HUES6 (cell line): ENCODE data around the gene DSN1.

Source experiments
- H3K27ac ChIP-seq: 2 replicates; pipeline ENCODE4 v1.7.0; 2013; ENCODE audit warnings: low read depth, mild to moderate bottlenecking, low read length, inconsistent platforms
- H3K27me3 ChIP-seq: 2 replicates; pipeline ENCODE4 v1.6.1; 2013; ENCODE audit warnings: low read length; ENCODE audit not compliant: control insufficient read depth, insufficient read depth
- H3K36me3 ChIP-seq: 2 replicates; pipeline ENCODE4 v1.6.1; 2013; ENCODE audit warnings: low read length; ENCODE audit not compliant: control insufficient read depth, insufficient read depth
- H3K4me1 ChIP-seq: 2 replicates; pipeline ENCODE4 v1.6.1; 2013; ENCODE audit warnings: low read length; ENCODE audit not compliant: control insufficient read depth, insufficient read depth
- H3K4me3 ChIP-seq: 2 replicates; pipeline ENCODE4 v1.5.1; 2013; ENCODE audit warnings: low read depth, low read length
- H3K9ac ChIP-seq: one replicate; pipeline ENCODE4 v1.6.1; 2013; ENCODE audit warnings: mild to moderate bottlenecking, low read length
- H3K9me3 ChIP-seq: 2 replicates; pipeline ENCODE4 v1.6.1; 2013; ENCODE audit warnings: low read depth, low read length; ENCODE audit not compliant: control insufficient read depth, insufficient read depth

The DSN1 gene

DNA sequence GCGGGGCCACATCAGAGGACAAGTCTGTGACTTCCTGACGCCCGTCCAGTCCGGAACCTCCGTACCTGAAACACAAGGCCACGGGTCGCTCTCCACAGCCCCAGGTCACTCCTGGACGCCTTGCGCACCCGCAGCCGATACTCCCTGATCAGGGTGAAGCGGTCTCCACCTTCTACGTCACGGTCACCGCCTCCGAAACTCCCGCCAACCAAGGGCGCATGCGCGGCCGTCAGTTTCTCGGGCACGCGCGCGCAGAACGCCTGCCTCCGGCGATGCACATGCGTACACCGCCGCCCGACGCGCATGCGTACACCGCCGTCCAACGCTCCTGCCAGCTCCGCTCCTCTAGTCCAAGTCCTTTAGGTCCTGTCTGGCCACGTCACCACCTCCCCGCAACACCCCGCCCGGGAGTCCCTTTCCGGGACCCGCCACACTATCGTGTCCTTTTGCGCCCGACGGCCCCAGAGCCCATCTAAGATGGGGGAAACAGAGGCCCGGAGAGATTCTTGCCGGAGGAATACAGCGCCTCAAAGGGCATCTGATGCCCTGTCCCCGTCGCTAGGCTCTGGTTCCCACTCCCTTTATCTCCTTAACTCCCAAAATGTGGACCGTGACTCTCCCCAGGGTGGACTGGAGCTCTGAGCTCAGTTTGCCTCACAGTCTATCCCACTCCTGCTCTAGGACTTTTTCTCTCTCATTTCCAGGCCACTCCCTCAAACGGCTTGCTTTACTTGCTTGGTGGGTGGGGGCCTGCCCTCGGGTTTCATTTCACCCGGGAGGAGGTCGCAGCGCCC, at the start of gene DSN1:
Gene DSN1, minus strand, starts transcription at position 167 of the 794 bp plus-strand sequence. CDS start 2,305 bp downstream, outside the sequence.
- no peaks in the 10 kb centered on the region for H3K9me3 ChIP-seq
- no peaks in the 10 kb centered on the region for H3K27me3 ChIP-seq
- peaks cover 7% of the 10 kb centered on the region; the same call in 1 of the 2 replicates for H3K4me1 ChIP-seq
- H3K27ac ChIP-seq: peak within 1 kb of the TSS; percentile 94
- H3K36me3 ChIP-seq: peaks cover 25% of the 10 kb centered on the region
- H3K4me3 ChIP-seq: peak within 1 kb of the TSS; percentile 72
- H3K9ac ChIP-seq: peak within 1 kb of the TSS; percentile 95

- H3K4me3 ChIP-seq: no peak overlapping the region
- peaks cover 38% of the 10 kb centered on the region for H3K36me3 ChIP-seq
- no peak overlapping the region for H3K9ac ChIP-seq
- no peaks in the 10 kb centered on the region for H3K9me3 ChIP-seq
- H3K27ac ChIP-seq: no peak overlapping the region
- peaks cover 29% of the 10 kb centered on the region for H3K4me1 ChIP-seq
- no peaks in the 10 kb centered on the region for H3K27me3 ChIP-seq
Measured at GRCh38 chr20:36823121-36823520, 49.6 kb upstream of the DSN1 start.

DNA sequence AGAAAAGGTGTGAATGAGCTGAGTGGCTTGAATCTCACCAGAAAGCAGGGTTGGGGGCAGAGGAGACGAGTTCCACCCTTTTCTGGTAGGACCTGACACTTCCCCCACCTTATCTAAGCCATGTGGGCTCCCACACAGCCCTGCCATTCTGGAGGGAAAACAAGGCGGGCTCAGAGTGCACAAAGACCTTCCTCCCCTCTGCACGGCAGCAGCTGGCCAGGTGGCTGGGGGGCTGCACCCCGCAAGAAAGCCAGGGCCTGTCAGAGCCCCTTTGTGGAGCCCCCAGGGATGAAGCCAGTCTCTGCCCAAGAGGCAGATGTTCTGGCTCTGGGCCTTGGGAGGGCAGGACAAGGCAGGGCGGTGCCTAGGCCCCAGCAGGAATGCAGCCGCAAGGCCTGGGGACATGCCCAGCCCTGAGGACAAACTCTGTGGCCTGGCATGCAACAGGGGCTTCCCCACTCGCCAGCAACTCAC, 48.4 kb upstream of the DSN1 start:
- peaks cover 36% of the 10 kb centered on the region for H3K36me3 ChIP-seq
- peak overlapping the region; percentile 61; the same call in 1 of the 2 replicates for H3K27ac ChIP-seq
- no peak overlapping the region for H3K4me3 ChIP-seq
- H3K9ac ChIP-seq: peak overlapping the region; percentile 34
- no peaks in the 10 kb centered on the region for H3K27me3 ChIP-seq
- H3K4me1 ChIP-seq: peaks cover 29% of the 10 kb centered on the region
- H3K9me3 ChIP-seq: no peaks in the 10 kb centered on the region

DNA sequence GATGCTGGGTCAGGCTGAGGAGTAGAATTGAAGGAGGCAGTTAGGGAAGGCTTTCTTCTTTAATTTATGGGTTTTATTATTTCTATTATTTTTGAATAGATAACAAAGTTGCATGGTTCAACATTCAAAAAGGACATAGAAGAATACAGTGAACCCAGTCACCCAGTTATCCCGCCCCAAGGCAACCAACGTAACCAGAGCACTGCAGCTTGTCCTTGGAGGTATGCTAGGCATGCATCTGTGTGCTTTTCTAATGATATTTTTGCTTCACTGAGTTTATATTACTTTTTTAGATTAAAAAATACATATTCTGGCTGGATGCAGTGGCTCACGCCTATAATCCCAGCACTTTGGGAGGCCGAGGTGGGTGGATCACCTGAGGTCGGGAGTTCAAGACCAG, 47.4 kb upstream of the DSN1 start:
- no peak overlapping the region for H3K27ac ChIP-seq
- H3K4me1 ChIP-seq: peaks cover 29% of the 10 kb centered on the region
- H3K9me3 ChIP-seq: no peaks in the 10 kb centered on the region
- no peaks in the 10 kb centered on the region for H3K27me3 ChIP-seq
- H3K36me3 ChIP-seq: peaks cover 39% of the 10 kb centered on the region
- H3K9ac ChIP-seq: no peak overlapping the region
- H3K4me3 ChIP-seq: no peak overlapping the region

- H3K4me1 ChIP-seq: peaks cover 29% of the 10 kb centered on the region
- H3K4me3 ChIP-seq: no peak overlapping the region
- H3K27ac ChIP-seq: 0 out of 2 replicates have a peak overlapping the region, but pooled peaks have one; percentile 52
- peak overlapping the region; percentile 45 for H3K9ac ChIP-seq
- no peaks in the 10 kb centered on the region for H3K27me3 ChIP-seq
- H3K36me3 ChIP-seq: peaks cover 40% of the 10 kb centered on the region
- no peaks in the 10 kb centered on the region for H3K9me3 ChIP-seq
Measured at GRCh38 chr20:36820073-36820472, 46.5 kb upstream of the DSN1 start.

GRCh38 chr20:36819659-36820058, 46.1 kb upstream of the DSN1 start:
- Histone ChIP-seq H3K36me3 (peaks cover 43% of the 10 kb centered on the region), H3K27ac (0 out of 2 replicates have a peak overlapping the region, but pooled peaks have one; percentile 52), H3K4me3 (no peak overlapping the region), H3K9me3 (no peaks in the 10 kb centered on the region), H3K27me3 (no peaks in the 10 kb centered on the region), H3K4me1 (peaks cover 29% of the 10 kb centered on the region), H3K9ac (peak overlapping the region; percentile 45)

DNA sequence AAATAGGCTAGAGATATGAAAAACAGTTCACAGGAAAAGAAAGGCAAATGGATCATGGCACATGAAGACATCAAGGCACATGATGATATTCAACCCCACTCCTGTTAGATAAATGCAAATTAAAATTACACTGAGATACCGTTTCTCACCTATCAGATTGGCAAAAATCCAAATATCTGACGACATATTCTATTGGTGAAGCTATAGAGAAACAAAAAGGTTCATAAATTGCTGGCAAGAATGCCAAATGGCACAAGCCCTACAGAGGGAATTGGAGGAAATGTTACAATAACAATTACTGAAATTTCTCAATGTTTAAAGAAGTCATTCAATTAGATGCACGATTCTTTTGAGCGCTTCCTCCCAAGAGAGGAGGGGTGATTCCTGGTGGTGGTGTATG, 45.3 kb upstream of the DSN1 start:
- H3K36me3 ChIP-seq: peaks cover 45% of the 10 kb centered on the region
- H3K4me3 ChIP-seq: no peak overlapping the region
- no peak overlapping the region for H3K27ac ChIP-seq
- H3K9ac ChIP-seq: no peak overlapping the region
- peaks cover 29% of the 10 kb centered on the region for H3K4me1 ChIP-seq
- H3K27me3 ChIP-seq: no peaks in the 10 kb centered on the region
- no peaks in the 10 kb centered on the region for H3K9me3 ChIP-seq

GRCh38 chr20:36818185-36818584, 44.6 kb upstream of the DSN1 start:
- H3K9ac ChIP-seq: no peak overlapping the region
- H3K36me3 ChIP-seq: peaks cover 43% of the 10 kb centered on the region
- no peaks in the 10 kb centered on the region for H3K9me3 ChIP-seq
- H3K27me3 ChIP-seq: no peaks in the 10 kb centered on the region
- no peak overlapping the region for H3K4me3 ChIP-seq
- H3K27ac ChIP-seq: no peak overlapping the region
- H3K4me1 ChIP-seq: peaks cover 29% of the 10 kb centered on the region

DNA sequence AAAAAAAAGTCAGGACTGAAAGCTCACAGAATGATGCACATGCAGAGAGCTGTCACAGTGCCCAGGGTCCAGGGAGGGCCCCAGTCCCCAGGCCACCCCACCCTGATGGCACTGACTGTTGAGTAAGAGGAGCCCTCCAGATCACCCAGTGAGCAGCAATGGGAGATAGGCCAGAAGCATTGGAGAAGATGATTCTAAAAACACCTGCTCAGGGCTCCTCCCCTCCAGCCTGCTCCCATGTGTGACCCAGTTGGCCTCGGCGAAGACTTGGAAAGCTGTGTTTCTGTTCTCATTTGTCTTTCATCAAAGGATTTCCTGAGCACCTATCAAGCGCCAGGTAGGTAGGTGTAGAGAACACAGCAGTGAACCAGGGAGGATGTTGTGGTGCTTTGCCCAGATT, 43.9 kb upstream of the DSN1 start:
- Histone ChIP-seq H3K27ac (no peak overlapping the region), H3K9me3 (no peaks in the 10 kb centered on the region), H3K36me3 (peaks cover 45% of the 10 kb centered on the region), H3K4me3 (no peak overlapping the region), H3K9ac (no peak overlapping the region), H3K27me3 (no peaks in the 10 kb centered on the region), H3K4me1 (peaks cover 28% of the 10 kb centered on the region)

DNA sequence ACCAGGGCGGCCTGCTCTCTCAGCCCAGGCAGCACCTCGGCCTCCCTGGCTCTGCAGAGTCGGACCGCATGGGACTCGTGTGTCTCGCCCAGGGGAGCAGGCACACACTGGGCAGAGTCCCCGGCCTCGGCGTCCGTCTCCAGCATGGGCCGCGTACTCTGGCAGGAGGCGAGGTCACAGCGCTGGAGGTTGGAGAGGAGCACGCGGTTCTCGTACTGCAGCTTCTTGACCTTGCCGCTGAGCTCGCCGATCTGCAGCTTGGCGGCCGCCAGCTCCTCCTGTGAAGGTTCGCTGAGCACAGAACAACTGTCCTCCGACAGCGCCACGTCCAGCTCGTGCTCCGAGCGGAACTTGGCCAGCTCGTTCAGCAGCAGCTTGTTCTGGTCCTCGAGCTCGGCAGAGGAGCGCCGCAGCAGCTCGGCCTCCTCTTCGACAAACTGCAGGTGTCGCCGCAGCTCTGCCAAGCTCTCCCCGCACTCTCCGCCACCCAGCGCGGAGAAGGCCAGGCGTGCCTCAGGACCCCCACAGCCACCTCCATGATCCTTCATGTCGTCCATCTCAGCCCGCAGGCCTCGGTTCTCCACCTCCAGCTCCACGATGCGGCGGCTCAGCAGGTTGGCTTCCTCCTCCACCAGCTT, 42.0 kb upstream of the DSN1 start:
- H3K9me3 ChIP-seq: no peaks in the 10 kb centered on the region
- H3K27me3 ChIP-seq: no peaks in the 10 kb centered on the region
- H3K27ac ChIP-seq: no peak overlapping the region
- peaks cover 15% of the 10 kb centered on the region for H3K4me1 ChIP-seq
- no peak overlapping the region for H3K9ac ChIP-seq
- peaks cover 61% of the 10 kb centered on the region for H3K36me3 ChIP-seq
- no peak overlapping the region for H3K4me3 ChIP-seq
